GM21786 (cell line): Measurements from ENCODE around the gene HSPA4L.

Experiments used
- ATAC-seq: cut with Tn5 transposase; IDR thresholded peaks from one replicate; pipeline ENCODE4 v1.9.1; 2021; ENCODE audit not compliant: unreplicated experiment

HSPA4L gene

DNA sequence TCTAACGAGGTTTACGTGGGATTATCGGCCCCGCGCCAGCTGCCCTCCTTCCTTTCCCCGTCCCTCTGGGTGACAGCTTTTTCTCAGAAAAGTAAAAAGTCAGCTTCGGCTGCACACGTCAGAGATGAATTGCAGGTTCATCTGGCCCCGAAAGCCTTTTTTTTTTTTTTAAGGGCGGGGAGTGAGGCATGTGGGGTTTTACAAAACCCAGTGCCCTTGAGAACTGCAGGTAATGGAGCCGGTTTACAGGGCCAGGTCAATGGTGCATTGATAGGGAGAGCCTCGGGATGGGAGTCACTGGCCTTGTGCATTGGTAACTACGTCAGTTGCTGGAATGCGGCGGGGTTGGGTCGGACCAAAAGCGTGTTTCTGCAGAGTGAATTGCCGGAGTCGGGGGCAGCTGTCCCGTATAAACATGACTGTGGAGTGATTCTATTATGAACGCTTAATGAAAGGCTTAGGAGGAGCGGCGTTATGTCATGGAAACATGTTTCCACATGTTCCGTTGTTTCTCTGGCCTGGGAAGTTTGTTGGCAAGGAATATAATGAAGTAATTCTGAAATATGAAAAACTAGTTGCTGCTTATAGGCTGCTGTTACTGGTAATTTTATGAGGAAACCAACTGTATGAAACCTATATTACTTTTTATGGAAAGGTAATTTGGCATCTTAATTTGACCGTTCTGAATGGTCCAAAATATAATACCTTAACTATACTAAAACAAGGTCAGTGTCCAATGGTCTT is 1.1 kb downstream of the HSPA4L start:
- peak; percentile 12 for ATAC-seq

DNA sequence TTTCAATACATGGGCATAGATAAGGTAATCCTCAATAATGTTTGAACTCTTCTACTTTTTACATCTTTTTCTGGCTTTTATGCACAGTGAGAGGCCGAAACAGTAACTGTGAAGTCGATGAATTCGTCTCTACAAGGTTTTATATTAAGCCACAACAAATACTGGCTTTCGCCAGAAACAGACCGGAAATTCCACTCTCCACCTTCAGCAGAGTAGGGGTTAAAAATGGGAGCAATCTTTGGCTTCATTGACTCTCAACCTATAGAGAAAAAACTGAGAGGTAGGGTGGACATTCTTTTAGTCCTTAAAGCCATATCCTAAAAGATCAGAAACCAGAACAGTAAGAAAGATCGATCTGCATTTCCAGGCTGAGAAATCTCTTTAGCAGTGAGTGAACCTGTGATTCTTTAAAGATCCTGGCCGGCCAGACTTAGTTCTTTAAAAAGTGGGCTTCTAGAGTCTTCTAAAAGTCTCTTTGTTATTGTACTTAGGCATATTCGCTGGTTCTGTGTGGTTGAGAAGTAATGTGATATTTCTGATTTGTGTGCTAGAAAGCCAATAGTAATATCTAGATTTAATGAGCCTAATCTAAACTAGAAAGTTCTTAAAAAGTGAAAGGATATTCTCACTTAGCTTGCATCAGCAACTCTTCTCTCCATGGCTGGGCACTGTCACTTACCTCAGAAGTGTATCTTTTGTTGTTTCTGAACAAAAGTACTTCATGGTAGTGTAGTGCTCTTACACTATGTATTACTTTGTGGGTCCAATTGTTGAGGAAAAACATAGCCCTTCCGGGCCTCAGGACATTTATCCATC is 2.0 kb downstream of the HSPA4L start:
- ATAC-seq = no peak

DNA sequence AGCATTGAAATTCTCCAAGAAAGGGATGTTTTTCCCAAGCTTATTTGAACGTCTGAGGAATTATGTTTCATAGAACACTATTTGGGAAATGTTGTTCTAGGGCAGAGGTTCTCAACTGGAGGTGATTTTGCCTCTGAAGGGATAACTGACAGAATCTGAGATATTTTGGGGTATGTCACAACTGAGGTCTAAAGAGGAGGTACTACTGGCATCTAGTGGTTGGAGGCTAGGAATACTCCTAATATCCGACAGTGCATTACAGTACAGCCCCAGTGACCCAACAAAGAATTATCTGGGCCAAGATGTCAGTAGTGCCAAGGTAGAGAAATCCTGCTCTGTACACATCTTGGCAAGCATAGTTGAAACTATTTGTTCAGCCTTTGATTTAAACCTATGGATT is 6.4 kb downstream of the HSPA4L start:
- peak; percentile 35 for ATAC-seq

DNA sequence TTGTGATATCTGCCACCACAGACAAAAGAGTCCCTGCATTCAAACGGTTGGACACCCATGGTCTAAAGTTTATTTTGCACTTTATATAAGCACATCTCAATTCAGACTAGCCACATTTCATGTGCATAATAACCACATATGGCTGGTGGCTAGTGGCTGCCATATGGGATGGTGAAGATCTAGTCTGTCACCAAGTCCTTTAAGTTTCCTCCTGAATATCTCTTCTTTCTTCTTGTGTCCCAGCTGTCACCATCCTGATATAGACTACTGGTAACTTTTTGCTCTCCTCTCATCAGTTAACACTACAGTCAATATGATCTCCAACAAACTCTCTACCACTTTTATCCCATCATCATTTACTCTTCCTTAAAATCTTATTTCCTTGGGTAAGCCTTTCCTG is 9.3 kb downstream of the HSPA4L start:
- no peak for ATAC-seq

DNA sequence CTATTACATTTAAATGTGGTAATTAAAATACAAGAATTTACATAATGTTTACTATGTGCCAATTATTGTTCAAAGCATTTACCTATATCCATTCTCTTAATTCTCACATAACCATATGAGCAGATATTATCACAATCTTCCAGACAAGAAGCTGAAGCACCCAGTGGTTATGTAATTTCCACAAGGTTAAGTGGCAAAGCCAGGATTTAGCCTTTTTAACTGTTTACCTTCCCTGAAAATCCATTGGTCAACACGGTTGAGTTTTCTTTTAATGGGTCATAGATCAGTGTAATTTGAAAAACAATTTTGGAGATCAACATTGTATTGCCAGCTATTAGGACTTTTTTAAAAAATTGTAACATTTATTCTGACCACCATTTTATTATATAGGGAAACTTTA is 11.4 kb downstream of the HSPA4L start:
- ATAC-seq = no peak

DNA sequence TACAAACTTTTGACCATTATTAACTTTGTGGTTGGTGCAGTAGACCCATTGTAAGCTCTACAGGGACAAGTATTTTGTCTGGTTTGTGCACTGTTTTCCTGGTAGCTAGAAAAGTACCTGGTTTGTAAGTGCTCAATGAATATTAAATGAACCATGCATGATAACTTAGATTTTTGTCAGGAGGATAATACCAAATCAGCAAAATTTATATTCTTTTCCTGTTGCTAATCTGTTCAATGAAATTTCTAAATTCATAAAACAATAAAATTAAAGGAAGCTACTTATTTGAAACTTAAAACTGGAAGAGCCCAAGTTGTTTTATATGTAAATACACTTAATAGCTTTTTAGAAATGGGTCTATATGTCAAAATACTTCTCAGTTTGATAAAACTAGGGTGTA is 17.6 kb downstream of the HSPA4L start:
- ATAC-seq = no peak

DNA sequence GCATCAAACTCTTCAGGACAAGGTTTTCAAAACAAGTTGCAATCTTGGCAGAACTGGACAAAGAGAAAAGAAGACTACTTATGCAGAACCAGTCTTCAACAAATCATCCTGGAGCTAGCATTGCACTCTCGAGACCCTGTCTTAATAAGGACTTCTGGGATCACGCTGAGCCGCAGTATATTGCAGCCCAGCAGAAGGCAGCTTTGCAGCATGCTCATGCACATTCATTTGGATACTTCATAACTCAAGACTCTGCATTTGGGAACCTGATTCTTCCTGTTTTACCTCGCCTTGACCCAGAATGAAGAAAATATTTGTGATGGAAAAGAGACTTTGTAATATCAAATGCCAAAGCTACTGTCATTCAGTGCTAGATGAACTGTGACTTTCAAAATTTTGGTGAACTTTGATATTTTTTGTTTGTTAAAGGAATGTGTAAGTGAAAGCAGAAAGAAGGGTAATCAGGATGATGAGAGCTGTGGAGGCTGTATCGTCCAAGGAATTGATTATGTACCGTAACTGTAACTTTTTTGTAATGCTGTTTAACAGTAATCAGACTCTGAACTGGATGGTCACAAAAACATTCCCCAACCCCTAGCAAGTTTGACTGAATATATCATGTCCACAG is 27.2 kb downstream of the HSPA4L start:
- no peak for ATAC-seq

DNA sequence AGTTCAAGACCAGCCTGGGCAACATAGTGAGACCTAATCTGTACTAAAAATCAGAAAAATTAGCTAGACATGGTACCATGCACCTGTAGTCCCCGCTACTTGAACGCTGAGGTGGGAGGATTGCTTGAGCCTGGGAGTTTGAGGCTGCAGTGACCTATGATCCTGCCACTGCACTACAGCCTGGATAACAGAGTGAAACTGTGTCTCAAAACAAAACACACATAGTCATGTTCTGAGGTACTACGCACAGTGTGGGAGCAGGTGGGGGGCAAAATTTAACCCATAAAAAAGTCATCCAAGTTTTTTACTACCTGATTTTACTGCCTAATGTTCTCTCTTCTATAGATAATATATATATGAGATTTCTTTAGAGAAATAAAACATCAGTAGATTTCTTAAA is 28.4 kb downstream of the HSPA4L start:
- ATAC-seq = no peak

DNA sequence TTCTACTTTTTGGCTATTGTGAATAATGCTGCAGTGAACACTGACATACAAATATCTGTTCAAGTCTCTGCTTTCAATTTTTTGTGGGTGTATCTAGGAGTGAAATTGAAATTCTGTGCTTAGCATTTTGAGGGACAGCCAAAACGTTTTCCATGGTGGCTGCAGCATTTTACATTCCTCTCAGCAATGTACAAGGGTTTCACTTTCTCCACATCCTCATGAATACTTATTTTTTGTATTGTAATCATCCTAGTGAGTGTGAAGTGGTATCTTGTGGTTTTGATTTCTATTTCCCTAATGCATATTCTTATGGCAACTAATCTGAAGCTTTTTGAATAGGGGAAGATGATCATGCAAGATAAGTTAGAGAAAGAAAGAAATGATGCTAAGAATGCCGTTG is 40.3 kb downstream of the HSPA4L start:
- ATAC-seq = no peak

DNA sequence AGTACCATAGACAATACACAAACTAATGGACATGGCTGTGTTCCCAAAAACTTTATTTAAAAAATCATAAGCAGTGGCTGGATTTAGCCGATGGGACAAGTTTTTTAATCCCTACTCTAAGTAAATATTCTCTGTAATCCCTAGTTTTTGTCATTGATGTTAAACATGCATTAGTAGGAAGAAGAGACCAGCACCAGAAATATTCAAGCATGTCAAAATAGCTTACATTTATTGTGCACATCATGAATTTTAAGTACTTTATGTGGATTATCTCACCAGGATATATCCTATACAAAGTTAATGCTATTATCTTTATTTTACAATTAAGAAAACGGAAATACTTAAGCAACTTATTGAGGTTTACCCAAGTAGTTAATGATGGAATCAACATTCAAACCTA is 46.0 kb downstream of the HSPA4L start:
- no peak for ATAC-seq

DNA sequence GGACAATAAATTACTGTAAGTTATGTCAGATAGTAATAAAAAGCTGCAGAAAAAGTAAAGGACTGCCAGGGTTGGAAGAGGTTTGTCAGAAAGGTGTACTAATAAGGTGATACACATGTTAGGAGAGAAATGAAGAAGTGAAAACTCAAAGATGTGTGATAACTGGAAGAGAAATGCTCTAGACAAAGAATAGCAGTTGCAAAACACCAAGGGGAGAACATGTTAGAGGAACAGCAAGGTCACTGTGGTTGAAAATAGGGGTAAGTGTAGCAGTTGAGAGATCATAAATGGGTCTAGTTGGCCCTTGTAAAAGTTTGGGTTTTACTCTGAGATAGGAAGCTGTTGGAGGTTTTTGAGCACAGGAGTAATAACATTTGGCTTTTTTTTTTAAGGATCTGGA is 46.9 kb downstream of the HSPA4L start:
- ATAC-seq = peak; percentile 87

DNA sequence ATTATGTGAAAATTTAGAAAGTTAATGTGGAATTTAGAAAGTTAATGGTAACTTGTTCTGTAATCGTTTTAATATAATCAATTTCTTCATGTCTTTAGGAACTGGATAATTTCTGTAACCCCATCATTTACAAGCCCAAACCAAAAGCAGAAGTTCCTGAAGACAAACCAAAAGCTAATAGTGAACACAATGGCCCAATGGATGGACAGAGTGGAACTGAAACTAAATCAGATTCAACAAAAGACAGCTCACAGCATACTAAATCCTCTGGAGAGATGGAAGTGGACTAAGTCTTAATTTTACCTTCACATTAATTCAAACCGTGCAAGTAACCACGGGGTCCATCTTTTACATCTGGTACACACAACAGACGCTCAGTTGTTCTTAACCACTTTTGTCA is 50.5 kb downstream of the HSPA4L start:
- peak; percentile 70 for ATAC-seq

DNA sequence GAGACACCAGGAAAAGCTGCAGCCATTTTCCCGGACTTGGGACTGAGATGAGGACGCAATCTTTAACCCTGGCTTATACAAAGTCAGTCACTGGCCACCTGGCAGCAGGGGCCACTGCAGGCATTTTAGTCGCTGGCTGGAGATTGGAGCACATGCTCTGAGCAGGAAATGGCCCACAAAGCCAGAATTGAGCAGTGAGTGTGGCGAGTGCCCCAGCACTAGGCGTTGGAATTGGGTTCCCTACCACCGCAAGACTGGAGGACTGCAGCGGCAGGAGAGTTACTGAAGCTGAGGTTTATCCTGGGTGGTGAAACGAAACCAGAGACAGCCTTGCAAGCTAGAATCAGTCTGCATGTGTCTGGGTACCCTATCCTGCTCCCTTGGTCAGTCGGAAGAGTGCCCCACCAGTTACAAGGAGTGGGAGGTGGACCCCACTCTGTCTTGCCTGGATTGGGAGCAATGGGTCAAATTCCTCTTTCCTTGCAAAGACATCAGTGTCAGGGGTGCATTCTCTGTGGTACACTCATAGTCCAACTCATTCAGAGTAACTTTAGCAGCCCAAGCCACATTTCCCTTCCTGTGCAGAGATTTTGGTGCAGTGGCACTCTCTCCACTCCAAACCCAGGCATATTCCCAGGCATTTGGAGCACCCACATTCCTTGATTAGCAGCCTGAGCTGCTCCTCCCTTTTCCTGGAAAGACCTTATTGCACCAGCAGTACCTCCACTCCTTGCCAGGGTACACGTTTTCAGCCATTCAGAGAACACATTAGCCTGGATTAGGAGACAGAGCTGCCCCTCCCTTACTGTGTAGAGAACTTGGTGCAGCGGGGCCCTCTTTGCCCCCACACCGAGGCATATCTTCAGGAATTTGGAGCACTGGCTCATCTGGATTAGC is 61.8 kb downstream of the HSPA4L start:
- ATAC-seq = no peak

DNA sequence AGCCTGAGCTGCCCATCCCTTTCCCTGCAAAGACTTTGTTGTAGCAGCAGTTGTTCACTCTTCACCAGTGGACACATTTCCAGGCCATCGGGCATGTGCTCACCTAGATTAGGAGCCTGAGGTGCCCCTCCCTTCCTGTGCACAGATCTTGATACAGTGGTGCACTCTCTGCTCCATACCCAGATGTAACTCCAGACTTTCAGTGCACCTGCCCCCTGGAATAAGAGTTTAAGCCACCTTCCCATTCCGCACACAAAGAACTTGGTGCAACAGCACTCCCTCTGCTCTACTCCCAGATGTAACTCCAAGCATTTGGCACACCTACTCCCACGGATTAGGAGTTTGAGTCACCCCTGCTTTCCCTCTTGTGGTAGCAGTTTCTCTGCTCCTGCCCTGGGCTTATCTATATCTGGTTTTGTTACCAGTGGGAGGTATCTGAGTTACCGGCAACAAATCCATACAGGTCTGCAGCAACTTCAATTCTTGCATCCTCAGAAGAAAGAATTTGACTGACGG is 62.5 kb downstream of the HSPA4L start:
- ATAC-seq = no peak

DNA sequence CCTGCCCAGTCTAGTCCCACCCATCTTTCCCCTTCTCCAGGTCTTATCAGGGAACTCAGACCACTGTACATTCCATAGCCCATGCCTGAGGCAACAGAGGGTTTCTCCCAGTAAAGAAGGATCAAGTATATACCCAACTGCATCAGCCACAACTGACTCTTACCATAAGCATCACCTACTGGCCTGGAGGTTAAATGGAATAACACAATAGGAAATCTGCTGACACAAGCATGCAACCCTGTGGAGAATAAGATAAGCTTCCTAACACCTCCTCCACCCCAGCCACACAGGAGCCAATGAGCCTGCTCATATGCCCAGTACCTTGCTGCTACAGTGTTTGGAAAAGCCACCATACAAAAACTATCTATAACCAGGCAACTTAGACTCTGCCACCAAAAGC is 63.9 kb downstream of the HSPA4L start:
- no peak for ATAC-seq

DNA sequence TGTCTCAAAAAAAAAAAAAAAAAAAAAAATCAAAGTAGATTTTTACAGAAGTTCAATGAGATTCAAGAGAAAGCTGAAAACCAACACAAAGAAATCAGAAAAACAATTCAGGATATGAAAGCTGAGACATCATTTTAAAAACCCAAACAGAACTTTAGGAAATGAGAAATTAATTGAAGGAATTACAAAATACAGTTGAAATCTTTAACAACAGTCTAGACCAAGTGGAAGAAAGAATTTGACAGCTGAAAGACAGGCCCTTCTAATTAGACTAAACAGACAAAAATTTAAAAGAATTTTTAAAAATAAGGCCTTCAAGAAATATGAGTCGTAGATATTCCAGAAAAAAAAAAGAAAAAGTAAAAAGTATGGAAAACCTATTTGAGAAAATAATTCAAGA is 64.6 kb downstream of the HSPA4L start:
- ATAC-seq = no peak

DNA sequence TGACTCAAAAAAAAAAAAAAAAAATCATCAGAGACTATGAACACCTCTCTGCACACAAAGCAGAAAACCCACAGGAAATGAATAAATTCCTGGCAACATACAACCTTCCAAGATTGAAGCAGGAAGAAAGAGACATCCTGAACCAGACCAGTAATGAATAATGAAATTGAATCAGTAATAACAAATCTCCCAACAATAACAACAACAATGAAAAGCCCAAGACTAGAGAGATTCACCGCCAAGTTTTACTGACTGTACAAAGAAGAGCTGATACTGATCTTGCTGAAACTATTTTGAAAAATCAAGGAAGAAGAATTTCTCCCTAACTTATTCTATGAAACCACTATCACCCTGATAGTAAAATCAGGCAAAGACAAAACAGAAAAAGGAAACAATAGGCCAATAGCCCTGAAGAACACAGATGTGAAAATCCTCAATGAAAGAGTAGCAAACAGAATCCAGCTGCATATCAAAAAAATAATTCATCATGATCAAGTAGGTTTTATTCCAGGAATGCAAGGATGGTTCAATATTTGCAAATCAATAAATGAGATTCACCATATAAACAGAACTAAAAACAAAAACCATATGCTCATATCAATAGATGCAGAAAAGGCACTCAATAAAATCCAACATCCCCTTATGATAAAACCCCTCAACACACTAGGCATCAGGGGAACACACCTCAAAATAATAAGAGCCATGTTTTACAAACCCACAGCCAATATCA is 67.5 kb downstream of the HSPA4L start:
- ATAC-seq = no peak

DNA sequence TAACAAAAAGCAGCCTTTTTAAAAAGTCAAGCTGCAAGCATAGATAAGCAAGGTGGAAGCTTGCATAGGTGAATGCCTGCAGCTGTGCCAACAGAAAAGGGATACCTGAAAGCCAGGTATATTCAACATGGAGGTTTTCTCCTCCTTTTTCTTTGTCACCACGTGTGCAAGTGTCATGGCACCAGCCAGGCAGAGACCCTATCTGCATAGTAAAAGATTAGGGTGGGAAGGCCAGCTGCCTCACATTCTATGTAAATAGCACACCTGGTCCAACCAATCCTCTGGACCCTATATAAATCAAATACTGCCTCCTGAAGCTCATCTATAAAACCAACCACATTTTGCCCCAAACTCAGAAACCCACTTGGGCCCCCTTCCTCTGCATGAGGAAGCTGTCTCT is 70.5 kb downstream of the HSPA4L start:
- ATAC-seq = no peak

DNA sequence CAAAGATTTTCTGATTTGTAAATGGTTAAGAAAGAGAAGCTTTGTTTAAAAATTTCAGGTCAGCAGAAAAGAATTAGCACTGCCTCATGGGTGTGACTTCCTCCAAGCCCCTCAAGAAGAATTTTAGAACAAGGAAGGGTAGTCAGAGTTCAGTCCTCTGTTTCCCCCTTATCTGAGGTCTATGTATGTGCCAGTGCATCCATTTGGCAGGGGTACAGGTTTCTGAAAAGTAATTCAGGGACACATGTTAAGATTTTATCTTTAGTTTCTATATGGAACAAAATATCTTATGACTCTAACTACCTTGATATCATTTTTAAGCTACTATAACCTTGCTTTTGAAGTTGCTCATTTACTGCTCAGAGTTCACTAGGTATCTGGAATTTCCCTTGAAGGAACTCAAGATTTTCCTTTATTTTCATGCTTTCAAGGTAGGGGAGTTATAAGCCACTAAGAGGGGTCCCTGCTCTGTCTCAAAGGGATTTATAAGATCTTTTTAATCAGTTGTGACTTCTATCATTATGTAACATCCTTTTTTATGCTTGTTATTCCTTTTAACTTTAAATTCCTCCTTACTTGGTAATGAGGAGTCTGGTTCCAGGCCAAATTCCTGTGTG is 74.2 kb downstream of the HSPA4L start:
- peak; percentile 12 for ATAC-seq
